IPS DF 6.9 (cell line): Measurements from ENCODE around the gene IL31.

Source experiments
- DNase-seq: peaks from one replicate; pipeline ENCODE4 v3.0.0-alpha.2; 2013; ENCODE audit warnings: low read depth, low spot score
- H3K27ac ChIP-seq: one replicate; pipeline ENCODE4 v1.5.1; 2013; ENCODE audit warnings: low read length, control low read depth
- H3K27me3 ChIP-seq: 2 replicates; pipeline ENCODE4 v1.6.1; 2013; ENCODE audit warnings: mild to moderate bottlenecking, low read length; ENCODE audit not compliant: control insufficient read depth, insufficient read depth
- H3K36me3 ChIP-seq: 2 replicates; pipeline ENCODE4 v1.6.1; 2013; ENCODE audit warnings: low read length; ENCODE audit not compliant: control insufficient read depth, insufficient read depth
- H3K4me1 ChIP-seq: 2 replicates; pipeline ENCODE4 v1.6.1; 2013; ENCODE audit warnings: low read length; ENCODE audit not compliant: control insufficient read depth, insufficient read depth
- H3K4me3 ChIP-seq: 2 replicates; pipeline ENCODE4 v1.5.1; 2013; ENCODE audit warnings: mild to moderate bottlenecking, low read length
- H3K9me3 ChIP-seq: 2 replicates; pipeline ENCODE4 v1.6.1; 2013; ENCODE audit warnings: low read length, inconsistent platforms; ENCODE audit not compliant: control insufficient read depth, insufficient read depth
- WGBS: extraction: QIAGEN DNeasy Blood & Tissue Kit; methylation state at CpG from one replicate; pipeline ENCODE4 v1.1.7; 2013; ENCODE audit warnings: mixed read lengths, missing lambda C conversion rate; ENCODE audit not compliant: insufficient read length, insufficient coverage; 5-methylcytosine and 5-hydroxymethylcytosine counted together

The IL31 gene

GRCh38 chr12:122174155-122174845 lies at the start of gene IL31:
Gene IL31 (minus strand): TSS chr12:122174221. CDS start chr12:122174172, 49 bp downstream.
- Histone ChIP-seq H3K36me3 (no peaks in the 10 kb centered on the region), H3K9me3 (no peaks in the 10 kb centered on the region), H3K4me3 (no peak within 1 kb of the TSS), H3K27me3 (no peaks in the 10 kb centered on the region), H3K27ac (no peak within 1 kb of the TSS), H3K4me1 (no peaks in the 10 kb centered on the region)
- DNase-seq, result no peak
- no CpG with 5 or more reads among the region's 17 CpGs for WGBS

- Histone ChIP-seq H3K27me3 (no peaks in the 10 kb centered on the region), H3K9me3 (no peaks in the 10 kb centered on the region), H3K4me3 (no peak overlapping the region), H3K36me3 (peaks cover 21% of the 10 kb centered on the region), H3K4me1 (no peaks in the 10 kb centered on the region), H3K27ac (no peak overlapping the region)
- no peak for DNase-seq
- WGBS, result no CpG with 5 or more reads among the region's 1 CpG
Measured at GRCh38 chr12:122216445-122216844, 42.4 kb upstream of the IL31 start.

- Histone ChIP-seq H3K4me1 (no peaks in the 10 kb centered on the region), H3K36me3 (peaks cover 21% of the 10 kb centered on the region), H3K4me3 (no peak overlapping the region), H3K27me3 (no peaks in the 10 kb centered on the region), H3K9me3 (no peaks in the 10 kb centered on the region), H3K27ac (no peak overlapping the region)
- no peak for DNase-seq
- no CpG with 5 or more reads among the region's 5 CpGs for WGBS
Measured at GRCh38 chr12:122215771-122216170, 41.8 kb upstream of the IL31 start.

DNA sequence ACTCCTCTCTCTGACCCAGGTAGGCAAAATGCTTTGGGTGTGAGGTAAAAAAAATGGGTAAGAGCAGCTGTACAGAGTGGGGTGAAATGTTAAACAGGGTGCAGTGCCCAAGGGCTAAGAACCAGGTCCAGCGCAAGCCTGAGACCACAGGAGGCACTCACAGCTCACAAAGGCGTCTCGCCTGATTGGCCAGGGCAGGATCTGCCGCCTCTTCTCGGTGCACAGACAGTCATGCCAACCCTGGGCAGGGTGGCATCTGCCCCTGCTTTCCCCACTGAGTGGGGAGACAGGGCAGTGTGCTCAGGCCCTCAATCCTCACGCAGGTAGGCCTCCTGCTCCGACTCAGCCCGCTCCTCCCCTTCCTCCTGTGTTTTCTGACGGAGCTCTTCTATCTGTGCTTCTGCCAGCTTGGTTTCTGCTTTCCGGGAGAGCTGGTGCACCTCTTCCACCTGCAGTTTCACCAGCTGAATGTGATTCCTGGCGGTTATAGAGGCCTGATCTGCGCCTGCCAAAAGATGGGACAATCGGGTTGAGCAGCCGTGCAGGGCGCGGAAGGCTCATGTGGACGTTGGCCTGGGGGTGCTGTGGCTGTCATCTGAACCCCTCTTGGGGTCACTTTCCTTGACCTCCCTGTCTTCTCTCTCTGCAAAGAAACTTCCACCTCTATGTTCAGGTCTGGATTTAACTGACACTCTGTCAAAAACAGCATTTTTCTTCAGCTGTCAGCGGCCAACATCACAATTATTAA lies 34.2 kb upstream of the IL31 start:
- WGBS, result no CpG with 5 or more reads among the region's 18 CpGs
- DNase-seq, result no peak
- Histone ChIP-seq H3K27me3 (peaks cover 11% of the 10 kb centered on the region; the same call in 1 of the 2 replicates), H3K9me3 (no peaks in the 10 kb centered on the region), H3K4me1 (peaks cover 5% of the 10 kb centered on the region; the same call in 1 of the 2 replicates), H3K36me3 (peaks cover 13% of the 10 kb centered on the region), H3K4me3 (no peak overlapping the region), H3K27ac (no peak overlapping the region)

DNA sequence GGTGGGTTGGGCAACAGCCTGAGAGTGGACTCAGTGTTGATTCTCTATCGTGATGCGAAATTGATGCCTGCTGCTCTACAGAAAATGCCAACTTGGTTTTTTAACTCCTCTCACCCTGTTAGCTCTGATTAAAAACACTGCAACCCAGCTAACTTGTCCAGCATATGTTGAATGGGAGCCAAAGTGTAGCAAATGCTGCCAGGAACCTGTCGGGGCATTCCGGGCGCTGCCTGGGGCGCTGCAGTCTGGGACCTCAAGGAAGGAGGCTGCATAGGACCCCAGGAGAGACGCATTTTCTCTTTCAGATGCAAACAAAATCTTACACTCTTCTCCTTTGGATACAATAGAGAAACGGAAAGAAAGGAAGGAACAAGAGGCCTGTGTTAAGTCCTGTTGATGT lies 33.4 kb upstream of the IL31 start:
- no CpG with 5 or more reads among the region's 8 CpGs for WGBS
- Histone ChIP-seq H3K27me3 (peaks cover 11% of the 10 kb centered on the region; the same call in 1 of the 2 replicates), H3K9me3 (no peaks in the 10 kb centered on the region), H3K27ac (no peak overlapping the region), H3K36me3 (peaks cover 11% of the 10 kb centered on the region), H3K4me1 (peaks cover 5% of the 10 kb centered on the region; the same call in 1 of the 2 replicates), H3K4me3 (no peak overlapping the region)
- no peak for DNase-seq

GRCh38 chr12:122206976-122207375 lies 33.0 kb upstream of the IL31 start:
- Histone ChIP-seq H3K27me3 (peaks cover 11% of the 10 kb centered on the region; the same call in 1 of the 2 replicates), H3K4me1 (peaks cover 5% of the 10 kb centered on the region; the same call in 1 of the 2 replicates), H3K9me3 (no peaks in the 10 kb centered on the region), H3K27ac (no peak overlapping the region), H3K4me3 (no peak overlapping the region), H3K36me3 (peaks cover 11% of the 10 kb centered on the region)
- WGBS, result no CpG with 5 or more reads among the region's 8 CpGs
- DNase-seq, result no peak

DNA sequence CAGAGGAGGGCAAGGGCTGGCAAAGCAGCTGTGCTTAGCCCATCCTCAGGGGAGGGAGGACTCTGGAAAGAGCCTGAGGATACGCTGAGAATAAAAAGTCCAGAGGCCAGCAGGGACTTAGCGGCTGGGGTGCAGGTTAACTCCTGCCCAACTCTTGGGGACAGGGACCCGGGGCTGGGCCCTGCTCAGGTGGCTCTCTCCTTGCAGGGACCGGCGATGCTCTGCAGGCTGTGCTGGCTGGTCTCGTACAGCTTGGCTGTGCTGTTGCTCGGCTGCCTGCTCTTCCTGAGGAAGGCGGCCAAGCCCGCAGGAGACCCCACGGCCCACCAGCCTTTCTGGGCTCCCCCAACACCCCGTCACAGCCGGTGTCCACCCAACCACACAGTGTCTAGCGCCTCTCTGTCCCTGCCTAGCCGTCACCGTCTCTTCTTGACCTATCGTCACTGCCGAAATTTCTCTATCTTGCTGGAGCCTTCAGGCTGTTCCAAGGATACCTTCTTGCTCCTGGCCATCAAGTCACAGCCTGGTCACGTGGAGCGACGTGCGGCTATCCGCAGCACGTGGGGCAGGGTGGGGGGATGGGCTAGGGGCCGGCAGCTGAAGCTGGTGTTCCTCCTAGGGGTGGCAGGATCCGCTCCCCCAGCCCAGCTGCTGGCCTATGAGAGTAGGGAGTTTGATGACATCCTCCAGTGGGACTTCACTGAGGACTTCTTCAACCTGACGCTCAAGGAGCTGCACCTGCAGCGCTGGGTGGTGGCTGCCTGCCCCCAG lies 32.3 kb upstream of the IL31 start:
- H3K27me3 ChIP-seq, result peaks cover 11% of the 10 kb centered on the region; the same call in 1 of the 2 replicates
- H3K4me1 ChIP-seq, result peaks cover 5% of the 10 kb centered on the region; the same call in 1 of the 2 replicates
- WGBS, result no CpG with 5 or more reads among the region's 27 CpGs
- H3K9me3 ChIP-seq, result no peaks in the 10 kb centered on the region
- no peak overlapping the region for H3K4me3 ChIP-seq
- no peak overlapping the region for H3K27ac ChIP-seq
- DNase-seq, result no peak
- H3K36me3 ChIP-seq, result peaks cover 11% of the 10 kb centered on the region

DNA sequence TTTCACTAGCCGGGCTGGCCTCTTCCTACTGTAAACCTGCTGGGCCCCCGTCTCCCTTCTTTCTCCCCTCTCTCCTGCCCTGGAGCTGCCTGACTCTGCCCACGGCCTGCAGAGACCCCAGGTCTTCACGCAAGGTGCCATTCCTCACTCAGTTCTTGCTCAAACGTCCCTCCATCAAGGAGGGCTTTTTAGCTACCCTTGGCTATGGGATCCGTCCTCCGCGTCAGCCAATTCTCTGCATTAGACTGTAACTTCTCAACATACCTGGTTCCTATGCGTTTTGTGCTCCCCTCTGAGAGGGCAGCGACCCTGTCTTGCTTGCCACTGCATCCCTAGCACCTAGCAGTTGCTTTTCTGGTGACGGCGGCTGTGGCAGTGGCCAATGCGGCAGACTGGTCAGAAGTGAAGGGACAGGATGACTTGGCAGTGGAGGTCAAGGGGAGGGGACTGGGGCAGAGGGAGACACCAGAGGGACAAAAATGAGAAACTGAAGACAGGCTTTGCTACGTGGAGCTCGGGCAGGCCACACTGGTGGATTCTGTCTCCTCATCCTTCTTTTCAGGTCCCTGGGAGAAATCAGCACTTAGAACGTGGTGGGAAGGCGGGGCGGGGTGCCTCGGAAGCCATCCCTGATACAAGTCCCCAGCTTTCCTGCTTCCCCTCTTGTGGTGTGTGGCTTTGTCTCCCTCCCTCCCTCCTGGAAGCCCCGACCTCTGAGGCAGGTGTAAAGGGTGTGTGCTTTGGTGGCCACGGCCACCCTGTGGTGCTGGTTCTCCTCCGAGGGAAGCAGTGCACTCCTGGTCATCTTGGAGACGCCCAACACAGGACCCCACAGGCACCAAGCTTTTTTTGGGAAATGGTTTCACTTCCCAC lies 31.3 kb upstream of the IL31 start:
- Histone ChIP-seq H3K9me3 (no peaks in the 10 kb centered on the region), H3K4me3 (no peak overlapping the region), H3K27me3 (peaks cover 11% of the 10 kb centered on the region; the same call in 1 of the 2 replicates), H3K4me1 (peaks cover 5% of the 10 kb centered on the region; the same call in 1 of the 2 replicates), H3K36me3 (peaks cover 11% of the 10 kb centered on the region), H3K27ac (no peak overlapping the region)
- no peak for DNase-seq
- no CpG with 5 or more reads among the region's 23 CpGs for WGBS

- WGBS, result no CpG with 5 or more reads among the region's 71 CpGs
- H3K27me3 ChIP-seq, result peaks cover 11% of the 10 kb centered on the region; the same call in 1 of the 2 replicates
- H3K4me3 ChIP-seq, result peak overlapping the region; percentile 65; the same call in 1 of the 2 replicates
- H3K4me1 ChIP-seq, result peaks cover 5% of the 10 kb centered on the region; the same call in 1 of the 2 replicates
- no peaks in the 10 kb centered on the region for H3K9me3 ChIP-seq
- DNase-seq, result no peak
- H3K27ac ChIP-seq, result no peak overlapping the region
- H3K36me3 ChIP-seq, result peaks cover 11% of the 10 kb centered on the region
Measured at GRCh38 chr12:122204167-122205052, 30.4 kb upstream of the IL31 start.
